Skeletal muscle tissue (tissue), 4 donors: ENCODE measurements around the gene GYS1. TPM values are rescaled to one million over a fixed set of nuclear protein-coding genes. Genes with fewer than 3 reads are reported as not detected.

Experiments used
- H3K27ac ChIP-seq: one replicate; pipeline ENCODE4 v1.7.0; 2013; ENCODE audit warnings: mild to moderate bottlenecking, low read depth, low read length, inconsistent platforms
- H3K27me3 ChIP-seq, 3 donors: one replicate each; pipeline ENCODE4 v1.7.0; 2013; ENCODE audit warnings: low read length in 3 of 3; ENCODE audit not compliant: control insufficient read depth in 3 of 3, insufficient read depth in 3 of 3
- H3K36me3 ChIP-seq, 3 donors: one replicate each; pipeline ENCODE4 v1.7.0; 2013; ENCODE audit warnings: low read length in 3 of 3; ENCODE audit not compliant: control insufficient read depth in 3 of 3, insufficient read depth in 3 of 3
- H3K4me1 ChIP-seq, 3 donors: one replicate each; pipeline ENCODE4 v1.7.0; 2013; ENCODE audit warnings: low read length in 3 of 3, mild to moderate bottlenecking in 3 of 3; ENCODE audit not compliant: control insufficient read depth in 3 of 3, insufficient read depth in 3 of 3
- H3K4me3 ChIP-seq, 3 donors: one replicate each; pipeline ENCODE4 v1.7.0; 2013; ENCODE audit warnings: low read length in 3 of 3
- H3K9ac ChIP-seq, 3 donors: one replicate each; pipeline ENCODE4 v1.7.0; 2013; ENCODE audit warnings: low read length in 3 of 3, mild to moderate bottlenecking in 3 of 3, moderate library complexity in 2 of 3, low read depth in 1 of 3
- H3K9me3 ChIP-seq, 3 donors: one replicate each; pipeline ENCODE4 v1.7.0; 2013; ENCODE audit warnings: low read length in 3 of 3; ENCODE audit not compliant: control insufficient read depth in 3 of 3
- total RNA-seq: library from RNA; depleted of rRNA; stranded (reverse); fragments of >200 nt; gene quantifications from one replicate; pipeline ENCODE4 v1.2.3, GENCODE V29; 2014
- donor health status: Osteomylitis.

Gene GYS1
- total RNA-seq, 1 donor from 2014 or later = 42.8 TPM

GRCh38 chr19:49017666-49018351 is 24.7 kb upstream of the GYS1 start:
- Histone ChIP-seq H3K36me3 (peaks cover 13 to 25% (median 22%) of the 10 kb centered on the region in 3 donors), H3K27ac (no peak overlapping the region), H3K9ac (peak overlapping the region; percentile 23 to 66 (median 43)), H3K4me1 (peaks cover 15 to 21% (median 16%) of the 10 kb centered on the region in 3 donors), H3K4me3 (peak overlapping the region; percentile 54 to 61 (median 60)), H3K9me3 (no peaks in the 10 kb centered on the region), H3K27me3 (peaks cover 3 to 11% (median 4%) of the 10 kb centered on the region in 3 donors)

DNA sequence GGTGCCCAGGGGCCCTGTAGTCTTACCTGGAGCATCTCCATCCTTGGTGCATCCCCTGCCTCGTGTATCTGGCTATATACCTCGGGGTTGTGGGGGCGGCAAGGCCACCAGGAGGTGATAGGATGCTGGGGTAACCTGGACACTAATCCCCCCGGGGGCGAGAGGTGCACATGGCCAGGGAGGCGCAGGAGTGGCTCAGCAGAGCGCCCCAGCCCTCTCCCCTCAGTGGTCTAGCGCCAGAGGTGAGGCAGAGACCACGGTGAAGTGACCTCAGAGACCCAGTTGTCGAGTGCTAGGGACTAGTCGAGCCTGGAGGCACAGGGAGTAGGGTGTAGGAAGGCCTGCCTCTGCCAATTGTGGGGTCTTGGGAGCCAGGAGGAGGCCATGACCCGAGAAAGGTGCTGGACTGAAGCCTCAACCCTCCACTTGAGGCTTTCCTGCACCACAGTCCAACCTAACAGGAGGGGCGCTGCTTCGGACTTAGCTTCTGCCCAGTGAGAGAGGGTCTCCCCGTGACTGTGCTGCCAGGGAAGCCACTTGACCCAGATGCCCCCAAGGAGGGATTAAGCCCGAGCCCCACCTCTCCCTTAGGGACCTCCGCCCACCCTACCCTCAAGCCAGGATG is 24.0 kb upstream of the GYS1 start, which contains the start of gene LHB:
Gene LHB (minus strand): TSS at position 51 of the 625 bp plus-strand sequence. CDS start 10 bp downstream, at position 41.
- Histone ChIP-seq H3K4me3 (peak within 1 kb of the TSS; percentile 54 to 61 (median 60)), H3K9ac (peak within 1 kb of the TSS in 2 of 3 donors; percentile 23 to 66), H3K36me3 (peaks cover 17 to 31% (median 24%) of the 10 kb centered on the region in 3 donors), H3K27ac (no peak within 1 kb of the TSS), H3K4me1 (peaks cover 15 to 21% (median 16%) of the 10 kb centered on the region in 3 donors), H3K9me3 (no peaks in the 10 kb centered on the region), H3K27me3 (peaks cover 3 to 11% (median 4%) of the 10 kb centered on the region in 3 donors)

- no peaks in the 10 kb centered on the region for H3K9me3 ChIP-seq
- H3K27ac ChIP-seq = no peak overlapping the region
- H3K9ac ChIP-seq = no peak overlapping the region
- H3K4me1 ChIP-seq = peaks cover 15 to 21% (median 16%) of the 10 kb centered on the region in 3 donors
- no peak overlapping the region for H3K4me3 ChIP-seq
- H3K36me3 ChIP-seq = peaks cover 26 to 40% (median 33%) of the 10 kb centered on the region in 3 donors
- peaks cover 3 to 10% (median 4%) of the 10 kb centered on the region in 3 donors for H3K27me3 ChIP-seq
Observed at GRCh38 chr19:49016067-49016839, 23.1 kb upstream of the GYS1 start.

GRCh38 chr19:49014870-49015255 is 21.8 kb upstream of the GYS1 start:
- Histone ChIP-seq H3K4me1 (peaks cover 15 to 21% (median 16%) of the 10 kb centered on the region in 3 donors), H3K36me3 (peaks cover 33 to 48% (median 44%) of the 10 kb centered on the region in 3 donors), H3K9ac (no peak overlapping the region), H3K27ac (no peak overlapping the region), H3K27me3 (peaks cover 3 to 6% (median 4%) of the 10 kb centered on the region in 3 donors), H3K9me3 (no peaks in the 10 kb centered on the region), H3K4me3 (no peak overlapping the region)

GRCh38 chr19:49014123-49014869 is 21.2 kb upstream of the GYS1 start:
- H3K36me3 ChIP-seq = peaks cover 38 to 54% (median 50%) of the 10 kb centered on the region in 3 donors

DNA sequence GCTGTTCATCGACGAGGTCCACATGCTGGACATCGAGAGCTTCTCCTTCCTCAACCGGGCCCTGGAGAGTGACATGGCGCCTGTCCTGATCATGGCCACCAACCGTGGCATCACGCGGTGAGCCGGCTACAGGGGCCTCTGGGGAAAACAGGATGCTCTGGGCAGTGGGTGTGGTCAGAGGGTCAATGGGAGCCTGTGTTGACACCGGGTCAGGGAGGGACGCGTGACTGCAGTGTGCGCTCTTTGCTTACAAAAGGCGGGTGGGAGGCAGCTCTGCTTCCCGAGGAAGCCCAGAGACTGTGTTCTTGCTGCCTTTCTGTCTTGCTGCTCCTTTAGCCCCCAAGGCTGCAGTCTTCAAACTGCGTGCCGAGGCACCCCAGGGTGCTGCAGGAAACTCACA is 18.1 kb upstream of the GYS1 start:
- H3K4me1 ChIP-seq = no peaks in the 10 kb centered on the region
- H3K4me3 ChIP-seq = no peak overlapping the region
- H3K27me3 ChIP-seq = no peaks in the 10 kb centered on the region
- H3K36me3 ChIP-seq = peaks cover 53 to 67% (median 62%) of the 10 kb centered on the region in 3 donors
- H3K27ac ChIP-seq = no peak overlapping the region
- no peaks in the 10 kb centered on the region for H3K9me3 ChIP-seq
- H3K9ac ChIP-seq = no peak overlapping the region

More at GRCh38 chr19:49014123-49014869, 21.2 kb upstream of the GYS1 start:
- Histone ChIP-seq H3K4me1 (peaks cover 12 to 20% (median 15%) of the 10 kb centered on the region in 3 donors), H3K27ac (no peak overlapping the region), H3K9me3 (no peaks in the 10 kb centered on the region), H3K27me3 (peaks cover under 1 to 3% (median 3%) of the 10 kb centered on the region in 3 donors), H3K4me3 (no peak overlapping the region), H3K9ac (no peak overlapping the region)

GRCh38 chr19:49010453-49010852 is 17.3 kb upstream of the GYS1 start:
- Histone ChIP-seq H3K4me3 (no peak overlapping the region), H3K27ac (no peak overlapping the region), H3K4me1 (no peaks in the 10 kb centered on the region), H3K9ac (no peak overlapping the region), H3K27me3 (no peaks in the 10 kb centered on the region), H3K36me3 (peaks cover 53 to 63% (median 60%) of the 10 kb centered on the region in 3 donors), H3K9me3 (no peaks in the 10 kb centered on the region)

- Histone ChIP-seq H3K27ac (no peak overlapping the region), H3K9ac (no peak overlapping the region), H3K4me3 (no peak overlapping the region), H3K36me3 (peaks cover 53 to 63% (median 59%) of the 10 kb centered on the region in 3 donors), H3K27me3 (no peaks in the 10 kb centered on the region), H3K4me1 (no peaks in the 10 kb centered on the region), H3K9me3 (no peaks in the 10 kb centered on the region)
Observed at GRCh38 chr19:49009828-49010227, 16.7 kb upstream of the GYS1 start.

GRCh38 chr19:49006905-49007304 is 13.8 kb upstream of the GYS1 start:
- H3K4me1 ChIP-seq = no peaks in the 10 kb centered on the region
- H3K9me3 ChIP-seq = no peaks in the 10 kb centered on the region
- H3K27ac ChIP-seq = no peak overlapping the region
- no peaks in the 10 kb centered on the region for H3K27me3 ChIP-seq
- H3K4me3 ChIP-seq = no peak overlapping the region
- no peak overlapping the region for H3K9ac ChIP-seq
- peaks cover 52 to 61% (median 56%) of the 10 kb centered on the region in 3 donors for H3K36me3 ChIP-seq
